GM19324 (cell line): ENCODE data around the gene GPX4.
A peak's percentile ranks its signal among the peaks of the same experiment; 100 is the strongest.

ENCODE experiments used
- ATAC-seq: cut with Tn5 transposase; IDR thresholded peaks from one replicate; pipeline ENCODE4 v1.9.1; 2021; ENCODE audit warnings: mild to moderate bottlenecking, moderate library complexity; ENCODE audit not compliant: unreplicated experiment, low FRiP score

The GPX4 gene

GRCh38 chr19:1084024-1084868 lies 19.5 kb upstream of the GPX4 start:
- no peak for ATAC-seq

GRCh38 chr19:1085053-1085658 lies 18.6 kb upstream of the GPX4 start:
- ATAC-seq = no peak

GRCh38 chr19:1085676-1086442 lies 17.9 kb upstream of the GPX4 start:
- no peak for ATAC-seq

GRCh38 chr19:1086613-1087012 lies 17.2 kb upstream of the GPX4 start:
- no peak for ATAC-seq

GRCh38 chr19:1087813-1088415 lies 15.9 kb upstream of the GPX4 start:
- no peak for ATAC-seq

- no peak for ATAC-seq
These were observed 15.3 kb upstream of the GPX4 start for GRCh38 chr19:1088416-1089010.

GRCh38 chr19:1089126-1089771 lies 14.5 kb upstream of the GPX4 start:
- ATAC-seq = no peak

- ATAC-seq = no peak
These were observed 13.9 kb upstream of the GPX4 start for GRCh38 chr19:1089891-1090290.

GRCh38 chr19:1090731-1091543 lies 12.9 kb upstream of the GPX4 start:
- no peak for ATAC-seq

- no peak for ATAC-seq
These were observed 12.1 kb upstream of the GPX4 start for GRCh38 chr19:1091544-1092175.

- no peak for ATAC-seq
These were observed 10.5 kb upstream of the GPX4 start for GRCh38 chr19:1093330-1093729.

- no peak for ATAC-seq
These were observed 9.8 kb upstream of the GPX4 start for GRCh38 chr19:1093811-1094553.

GRCh38 chr19:1094655-1094977 lies 9.2 kb upstream of the GPX4 start:
- no peak for ATAC-seq

- ATAC-seq = peak; percentile 78
These were observed 8.7 kb upstream of the GPX4 start, which contains the start of gene POLR2E for GRCh38 chr19:1094978-1095701. POLR2E (minus strand) TSS chr19:1095375; CDS start chr19:1095315, 60 bp downstream.

GRCh38 chr19:1097810-1098176 lies 6.0 kb upstream of the GPX4 start:
- ATAC-seq = no peak

GRCh38 chr19:1098177-1099051 lies 5.4 kb upstream of the GPX4 start:
- ATAC-seq = no peak

GRCh38 chr19:1101337-1101698 lies 2.5 kb upstream of the GPX4 start:
- ATAC-seq = no peak
